Neural cell (in vitro differentiated cells): ENCODE data around the gene DHH.

ENCODE experiments used
- EP300 ChIP-seq: fragments of 450-650 bp; conservative IDR thresholded peaks from 2 replicates; pipeline ENCODE4 v1.6.1; 2014; ENCODE audit warnings: antibody characterized with exemption, mild to moderate bottlenecking, moderate library complexity; ENCODE audit not compliant: poor library complexity, severe bottlenecking
- EZH2 ChIP-seq: fragments of 200-600, 300-800 bp; shearing (Covaris generic), sonication (generic); IDR thresholded peaks from 2 replicates; pipeline ENCODE4 v1.6.1; 2014; ENCODE audit warnings: antibody characterized with exemption, low read length, borderline replicate concordance, mild to moderate bottlenecking; ENCODE audit not compliant: insufficient read depth, poor library complexity, severe bottlenecking
- POLR2AphosphoS5 ChIP-seq: IDR thresholded peaks from 2 replicates; pipeline ENCODE4 v1.6.1; 2012
- TAF1 ChIP-seq: IDR thresholded peaks from 2 replicates; pipeline ENCODE4 v1.6.1; 2012; ENCODE audit warnings: low read depth
- TF ChIP-seq, protein P1 (sequence below): fragments of 450-650 bp; IDR thresholded peaks from 2 replicates; pipeline ENCODE4 v1.5.1; 2014; ENCODE audit warnings: antibody characterized with exemption, mild to moderate bottlenecking, moderate library complexity; ENCODE audit not compliant: poor library complexity, severe bottlenecking
- TF ChIP-seq, protein P2 (sequence below): IDR thresholded peaks from 2 replicates; pipeline ENCODE4 v1.6.1; 2012; ENCODE audit warnings: borderline replicate concordance

DNA sequence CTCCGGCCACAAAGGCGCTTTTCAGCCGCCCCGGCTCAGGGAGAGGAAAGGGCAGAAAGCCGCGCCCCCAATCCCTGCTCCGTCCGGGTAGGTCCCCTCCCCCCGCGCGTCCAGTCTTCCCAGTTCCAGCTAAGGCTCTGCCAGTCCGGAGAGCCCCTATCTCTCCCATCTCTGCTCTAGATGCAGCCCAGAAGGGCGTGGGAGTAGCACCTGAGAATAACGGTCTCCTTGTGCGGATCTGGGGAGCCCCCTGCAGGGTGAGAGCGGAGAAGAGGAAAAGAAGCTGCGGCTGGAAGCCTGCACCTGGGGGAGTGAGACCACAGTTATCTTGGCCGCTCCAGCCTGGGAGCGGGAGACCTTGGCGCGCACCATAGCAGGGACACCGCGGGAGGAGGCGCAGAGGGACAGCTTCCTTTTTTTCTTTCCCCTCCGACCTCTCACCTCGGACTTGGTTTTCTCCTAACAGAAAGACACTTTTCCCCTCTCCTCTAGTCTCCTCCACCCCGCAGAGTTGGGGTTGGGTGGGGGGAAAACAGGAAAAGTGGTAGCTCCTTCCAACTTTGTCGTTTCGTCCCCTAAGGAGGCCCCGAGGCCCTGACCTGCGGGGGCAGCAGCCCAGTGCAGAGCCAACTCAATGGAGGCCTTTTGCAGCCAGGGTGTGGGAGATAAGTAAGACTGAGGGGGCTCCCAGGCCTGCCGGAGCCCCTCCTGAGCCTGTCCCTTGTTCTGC, 2.4 kb downstream of the DHH start:
- TF ChIP-seq EZH2 (no peak), TAF1 (no peak), EP300 (no peak), POLR2AphosphoS5 (peak; percentile 55)
- TF ChIP-seq, protein P1, sequence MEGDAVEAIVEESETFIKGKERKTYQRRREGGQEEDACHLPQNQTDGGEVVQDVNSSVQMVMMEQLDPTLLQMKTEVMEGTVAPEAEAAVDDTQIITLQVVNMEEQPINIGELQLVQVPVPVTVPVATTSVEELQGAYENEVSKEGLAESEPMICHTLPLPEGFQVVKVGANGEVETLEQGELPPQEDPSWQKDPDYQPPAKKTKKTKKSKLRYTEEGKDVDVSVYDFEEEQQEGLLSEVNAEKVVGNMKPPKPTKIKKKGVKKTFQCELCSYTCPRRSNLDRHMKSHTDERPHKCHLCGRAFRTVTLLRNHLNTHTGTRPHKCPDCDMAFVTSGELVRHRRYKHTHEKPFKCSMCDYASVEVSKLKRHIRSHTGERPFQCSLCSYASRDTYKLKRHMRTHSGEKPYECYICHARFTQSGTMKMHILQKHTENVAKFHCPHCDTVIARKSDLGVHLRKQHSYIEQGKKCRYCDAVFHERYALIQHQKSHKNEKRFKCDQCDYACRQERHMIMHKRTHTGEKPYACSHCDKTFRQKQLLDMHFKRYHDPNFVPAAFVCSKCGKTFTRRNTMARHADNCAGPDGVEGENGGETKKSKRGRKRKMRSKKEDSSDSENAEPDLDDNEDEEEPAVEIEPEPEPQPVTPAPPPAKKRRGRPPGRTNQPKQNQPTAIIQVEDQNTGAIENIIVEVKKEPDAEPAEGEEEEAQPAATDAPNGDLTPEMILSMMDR, result peak; percentile 79
- TF ChIP-seq, protein P2, sequence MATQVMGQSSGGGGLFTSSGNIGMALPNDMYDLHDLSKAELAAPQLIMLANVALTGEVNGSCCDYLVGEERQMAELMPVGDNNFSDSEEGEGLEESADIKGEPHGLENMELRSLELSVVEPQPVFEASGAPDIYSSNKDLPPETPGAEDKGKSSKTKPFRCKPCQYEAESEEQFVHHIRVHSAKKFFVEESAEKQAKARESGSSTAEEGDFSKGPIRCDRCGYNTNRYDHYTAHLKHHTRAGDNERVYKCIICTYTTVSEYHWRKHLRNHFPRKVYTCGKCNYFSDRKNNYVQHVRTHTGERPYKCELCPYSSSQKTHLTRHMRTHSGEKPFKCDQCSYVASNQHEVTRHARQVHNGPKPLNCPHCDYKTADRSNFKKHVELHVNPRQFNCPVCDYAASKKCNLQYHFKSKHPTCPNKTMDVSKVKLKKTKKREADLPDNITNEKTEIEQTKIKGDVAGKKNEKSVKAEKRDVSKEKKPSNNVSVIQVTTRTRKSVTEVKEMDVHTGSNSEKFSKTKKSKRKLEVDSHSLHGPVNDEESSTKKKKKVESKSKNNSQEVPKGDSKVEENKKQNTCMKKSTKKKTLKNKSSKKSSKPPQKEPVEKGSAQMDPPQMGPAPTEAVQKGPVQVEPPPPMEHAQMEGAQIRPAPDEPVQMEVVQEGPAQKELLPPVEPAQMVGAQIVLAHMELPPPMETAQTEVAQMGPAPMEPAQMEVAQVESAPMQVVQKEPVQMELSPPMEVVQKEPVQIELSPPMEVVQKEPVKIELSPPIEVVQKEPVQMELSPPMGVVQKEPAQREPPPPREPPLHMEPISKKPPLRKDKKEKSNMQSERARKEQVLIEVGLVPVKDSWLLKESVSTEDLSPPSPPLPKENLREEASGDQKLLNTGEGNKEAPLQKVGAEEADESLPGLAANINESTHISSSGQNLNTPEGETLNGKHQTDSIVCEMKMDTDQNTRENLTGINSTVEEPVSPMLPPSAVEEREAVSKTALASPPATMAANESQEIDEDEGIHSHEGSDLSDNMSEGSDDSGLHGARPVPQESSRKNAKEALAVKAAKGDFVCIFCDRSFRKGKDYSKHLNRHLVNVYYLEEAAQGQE, result no peak
